Skeletal muscle tissue (tissue), 4 donors: ENCODE results near the gene ST6GALNAC5. TPM values are rescaled to one million over a fixed set of nuclear protein-coding genes. Genes with fewer than 3 reads are reported as not detected.

ENCODE experiments used
- H3K27ac ChIP-seq: one replicate; pipeline ENCODE4 v1.7.0; 2013; ENCODE audit warnings: mild to moderate bottlenecking, low read depth, low read length, inconsistent platforms
- H3K27me3 ChIP-seq, 3 donors: one replicate each; pipeline ENCODE4 v1.7.0; 2013; ENCODE audit warnings: low read length in 3 of 3; ENCODE audit not compliant: control insufficient read depth in 3 of 3, insufficient read depth in 3 of 3
- H3K36me3 ChIP-seq, 3 donors: one replicate each; pipeline ENCODE4 v1.7.0; 2013; ENCODE audit warnings: low read length in 3 of 3; ENCODE audit not compliant: control insufficient read depth in 3 of 3, insufficient read depth in 3 of 3
- H3K4me1 ChIP-seq, 3 donors: one replicate each; pipeline ENCODE4 v1.7.0; 2013; ENCODE audit warnings: low read length in 3 of 3, mild to moderate bottlenecking in 3 of 3; ENCODE audit not compliant: control insufficient read depth in 3 of 3, insufficient read depth in 3 of 3
- H3K4me3 ChIP-seq, 3 donors: one replicate each; pipeline ENCODE4 v1.7.0; 2013; ENCODE audit warnings: low read length in 3 of 3
- H3K9ac ChIP-seq, 3 donors: one replicate each; pipeline ENCODE4 v1.7.0; 2013; ENCODE audit warnings: low read length in 3 of 3, mild to moderate bottlenecking in 3 of 3, moderate library complexity in 2 of 3, low read depth in 1 of 3
- H3K9me3 ChIP-seq, 3 donors: one replicate each; pipeline ENCODE4 v1.7.0; 2013; ENCODE audit warnings: low read length in 3 of 3; ENCODE audit not compliant: control insufficient read depth in 3 of 3
- total RNA-seq: library from RNA; depleted of rRNA; stranded (reverse); fragments of >200 nt; gene quantifications from one replicate; pipeline ENCODE4 v1.2.3, GENCODE V29; 2014
- donor health status: Osteomylitis.

Gene ST6GALNAC5
- total RNA-seq, 1 donor from 2014 or later: 2.1 TPM

DNA sequence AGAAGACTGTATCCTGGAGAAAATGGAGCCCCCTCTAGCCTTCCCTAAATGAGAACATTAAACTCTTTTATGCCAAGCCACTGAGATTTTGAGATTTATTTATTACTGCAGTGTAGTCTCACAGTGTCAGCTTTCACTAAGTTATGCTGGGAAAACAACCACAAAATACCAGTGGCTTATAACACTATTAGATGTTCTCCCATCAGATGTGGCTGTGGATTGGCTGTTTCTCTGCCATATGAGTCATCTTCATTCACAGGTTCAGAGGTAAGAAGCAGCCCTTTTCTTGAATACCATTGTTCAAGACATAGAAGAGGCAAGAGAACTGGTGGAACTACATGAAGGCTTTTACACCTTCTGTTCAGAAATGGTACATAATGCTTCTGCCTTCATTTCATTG is 32.1 kb upstream of the ST6GALNAC5 start:
- Histone ChIP-seq H3K9ac (no peak overlapping the region), H3K4me1 (no peaks in the 10 kb centered on the region), H3K27me3 (no peaks in the 10 kb centered on the region), H3K4me3 (no peak overlapping the region), H3K27ac (no peak overlapping the region), H3K9me3 (no peaks in the 10 kb centered on the region), H3K36me3 (no peaks in the 10 kb centered on the region)

GRCh38 chr1:76840278-76840677 is 27.0 kb upstream of the ST6GALNAC5 start:
- no peak overlapping the region for H3K27ac ChIP-seq
- H3K9ac ChIP-seq: no peak overlapping the region
- H3K4me1 ChIP-seq: no peaks in the 10 kb centered on the region
- no peaks in the 10 kb centered on the region for H3K27me3 ChIP-seq
- H3K9me3 ChIP-seq: no peaks in the 10 kb centered on the region
- no peaks in the 10 kb centered on the region for H3K36me3 ChIP-seq
- no peak overlapping the region for H3K4me3 ChIP-seq

GRCh38 chr1:76841460-76841859 is 25.8 kb upstream of the ST6GALNAC5 start:
- H3K36me3 ChIP-seq: no peaks in the 10 kb centered on the region
- H3K9ac ChIP-seq: no peak overlapping the region
- H3K4me1 ChIP-seq: no peaks in the 10 kb centered on the region
- no peaks in the 10 kb centered on the region for H3K9me3 ChIP-seq
- H3K27me3 ChIP-seq: no peaks in the 10 kb centered on the region
- H3K27ac ChIP-seq: no peak overlapping the region
- no peak overlapping the region for H3K4me3 ChIP-seq

DNA sequence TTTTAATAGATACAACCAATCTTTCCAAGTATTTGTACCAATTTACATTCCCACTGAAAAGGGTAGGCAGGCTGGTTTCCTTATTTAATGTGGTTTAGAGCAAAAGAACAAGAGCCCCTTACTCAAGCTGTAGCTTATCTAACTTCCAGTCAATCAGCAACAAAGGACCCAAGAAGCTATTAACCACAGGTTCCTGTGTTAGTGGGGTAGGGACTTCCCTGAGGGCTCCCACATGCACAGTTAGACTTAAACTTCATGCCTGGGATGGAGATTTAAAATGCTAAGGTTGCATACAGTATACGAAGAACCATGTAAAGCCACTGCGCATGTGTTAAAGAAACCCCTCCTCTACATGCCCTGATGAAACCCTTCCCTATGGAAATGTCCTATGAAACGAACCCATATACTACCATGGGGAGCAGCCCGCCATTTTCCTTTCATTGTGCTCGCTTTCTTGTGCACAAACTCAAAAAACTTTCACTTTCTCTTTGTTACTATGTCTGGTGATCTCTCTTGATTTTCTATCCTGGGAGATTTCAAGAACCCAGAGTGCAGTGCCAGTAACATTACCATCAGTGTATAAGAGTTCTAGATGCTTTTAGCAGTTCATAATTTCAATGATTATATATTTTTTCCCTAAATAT is 23.3 kb upstream of the ST6GALNAC5 start:
- Histone ChIP-seq H3K9me3 (no peaks in the 10 kb centered on the region), H3K4me3 (no peak overlapping the region), H3K36me3 (no peaks in the 10 kb centered on the region), H3K27me3 (no peaks in the 10 kb centered on the region), H3K27ac (no peak overlapping the region), H3K4me1 (no peaks in the 10 kb centered on the region), H3K9ac (no peak overlapping the region)

DNA sequence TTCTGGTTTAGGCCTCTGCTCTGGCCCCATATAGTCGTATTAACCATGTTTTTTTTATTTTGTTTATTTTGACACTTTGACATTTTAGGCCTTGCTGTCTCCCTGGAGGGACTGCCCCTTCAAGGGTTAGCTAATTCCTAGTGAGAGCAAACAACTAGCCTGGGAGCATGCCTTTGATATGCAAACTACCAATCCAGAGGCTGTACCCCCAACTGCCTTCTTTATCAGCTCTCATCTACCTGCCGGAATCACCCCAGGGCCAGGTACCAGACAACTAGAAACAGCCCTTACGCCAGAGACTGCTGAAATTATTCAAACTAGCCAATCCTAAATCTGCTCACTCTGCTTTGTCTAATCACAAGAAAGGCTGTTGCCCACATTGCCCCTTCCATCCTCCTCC is 13.0 kb upstream of the ST6GALNAC5 start:
- H3K4me1 ChIP-seq: no peaks in the 10 kb centered on the region
- no peaks in the 10 kb centered on the region for H3K27me3 ChIP-seq
- no peak overlapping the region for H3K27ac ChIP-seq
- H3K9ac ChIP-seq: no peak overlapping the region
- no peak overlapping the region for H3K4me3 ChIP-seq
- H3K36me3 ChIP-seq: no peaks in the 10 kb centered on the region
- no peaks in the 10 kb centered on the region for H3K9me3 ChIP-seq

DNA sequence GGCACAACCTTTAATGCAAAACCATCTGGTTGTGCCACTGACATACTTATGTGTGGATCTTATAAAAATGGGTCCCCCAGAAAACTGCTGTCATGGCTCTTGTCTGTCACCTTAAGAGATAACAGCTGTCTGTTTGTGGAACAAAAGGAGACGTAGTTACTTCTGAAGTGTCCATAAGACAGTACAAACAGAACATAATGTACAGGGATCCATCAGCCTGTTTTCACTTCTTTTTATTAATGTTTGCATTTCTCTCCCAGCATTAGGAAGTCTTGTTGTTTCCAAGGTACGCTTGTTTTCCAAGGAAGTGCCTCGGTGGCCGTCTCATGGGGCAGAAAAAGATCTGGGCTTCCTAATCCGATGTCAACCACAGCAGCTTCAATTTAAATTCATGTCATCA is 11.2 kb upstream of the ST6GALNAC5 start:
- Histone ChIP-seq H3K27me3 (no peaks in the 10 kb centered on the region), H3K4me3 (no peak overlapping the region), H3K9ac (no peak overlapping the region)

GRCh38 chr1:76857138-76857537 is 10.1 kb upstream of the ST6GALNAC5 start:
- Histone ChIP-seq H3K27me3 (no peaks in the 10 kb centered on the region), H3K4me1 (no peaks in the 10 kb centered on the region), H3K27ac (no peak overlapping the region), H3K9ac (no peak overlapping the region), H3K36me3 (no peaks in the 10 kb centered on the region), H3K4me3 (no peak overlapping the region), H3K9me3 (no peaks in the 10 kb centered on the region)

More for the DNA sequence above, 11.2 kb upstream of the ST6GALNAC5 start:
- H3K27ac ChIP-seq: no peak overlapping the region
- H3K4me1 ChIP-seq: no peaks in the 10 kb centered on the region
- H3K9me3 ChIP-seq: no peaks in the 10 kb centered on the region
- H3K36me3 ChIP-seq: no peaks in the 10 kb centered on the region

GRCh38 chr1:76857973-76858372 is 9.3 kb upstream of the ST6GALNAC5 start:
- no peak overlapping the region for H3K4me3 ChIP-seq
- H3K9me3 ChIP-seq: no peaks in the 10 kb centered on the region
- no peak overlapping the region for H3K9ac ChIP-seq
- no peaks in the 10 kb centered on the region for H3K27me3 ChIP-seq
- H3K36me3 ChIP-seq: no peaks in the 10 kb centered on the region
- no peak overlapping the region for H3K27ac ChIP-seq
- H3K4me1 ChIP-seq: no peaks in the 10 kb centered on the region

- Histone ChIP-seq H3K9me3 (no peaks in the 10 kb centered on the region), H3K27me3 (peaks cover 3 to 11% (median 8%) of the 10 kb centered on the region in 3 donors), H3K4me1 (no peaks in the 10 kb centered on the region), H3K27ac (no peak overlapping the region), H3K36me3 (no peaks in the 10 kb centered on the region), H3K4me3 (no peak overlapping the region), H3K9ac (no peak overlapping the region)
Observed at GRCh38 chr1:76861149-76861548, 6.1 kb upstream of the ST6GALNAC5 start.

DNA sequence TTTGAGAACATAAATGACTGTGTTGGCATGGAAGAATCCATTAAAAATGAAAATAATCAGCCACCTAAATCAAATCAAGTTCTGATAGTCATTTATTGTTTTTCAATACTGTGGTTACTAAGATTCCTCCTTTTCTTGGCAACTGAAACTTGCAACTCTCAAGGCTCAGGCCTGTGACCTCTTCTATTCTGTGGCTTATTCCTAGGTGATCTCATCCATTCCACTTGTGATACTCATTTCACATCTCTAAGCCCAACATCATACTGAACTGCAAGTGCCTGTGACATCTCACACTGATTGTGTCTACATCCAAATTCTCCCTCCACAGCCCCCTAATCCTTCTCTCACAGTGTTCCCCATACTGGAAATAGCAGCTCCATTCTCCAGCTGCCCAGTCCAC is 4.8 kb upstream of the ST6GALNAC5 start:
- Histone ChIP-seq H3K27me3 (peaks cover 8 to 20% (median 9%) of the 10 kb centered on the region in 3 donors), H3K9ac (no peak overlapping the region), H3K4me3 (no peak overlapping the region), H3K27ac (no peak overlapping the region), H3K9me3 (no peaks in the 10 kb centered on the region), H3K36me3 (no peaks in the 10 kb centered on the region), H3K4me1 (peaks cover 2 to 5% (median 2%) of the 10 kb centered on the region in 3 donors)
